HCT116 (cell line): ENCODE data around the gene DENND10. TPM values are rescaled to one million over a fixed set of nuclear protein-coding genes. Genes with fewer than 3 reads are reported as not detected.

Source experiments
- ATAC-seq: fragments of 200-7000 bp; cut with Tn5 transposase; 2 replicates; pipeline ENCODE4 v1.9.1; 2020; ENCODE audit warnings: mild to moderate bottlenecking, moderate library complexity
- BruUV-seq: library from RNA; stranded (reverse); fragments of 400-500 nt; replicated peaks from 2 replicates; lab custom pipeline; 2021; lab: Mats Ljungman, UMichigan
- CTCF ChIA-PET: fragments of 300-600 bp; sonication (Branson Sonifier 250); formaldehyde crosslinking; loops from one replicate; lab custom pipeline; 2021; ENCODE audit warnings: antibody characterized with exemption; lab: Charles Lee
- POLR2A ChIA-PET: fragments of 300-600, 350-600 bp; sonication (Branson Sonifier 250); formaldehyde crosslinking; loops from one replicate; lab custom pipeline; 2021; ENCODE audit warnings: antibody characterized with exemption; lab: Charles Lee
- RAD21 ChIA-PET, 2 experiments: fragments of 300-600 bp; sonication (Branson Sonifier 250); formaldehyde crosslinking; loops; one replicate each; lab custom pipeline; 2023; ENCODE audit warnings: low total read pairs in 2 of 2; ENCODE audit not compliant: uncharacterized antibody in 2 of 2, unreplicated experiment in 2 of 2, low non-redundant PET in 1 of 2; lab: Charles Lee
- DNase-seq: peaks from one replicate; pipeline ENCODE4 v3.0.0-alpha.2; 2010; ENCODE audit warnings: low read depth, low spot score
- H2AFZ ChIP-seq: fragments of 200-600 bp; shearing (Covaris generic), sonication (generic); 2 replicates; pipeline ENCODE4 v1.6.1; 2017; ENCODE audit warnings: low read depth, mixed run types, mixed read lengths, antibody characterized with exemption, low read length; ENCODE audit not compliant: poor library complexity, severe bottlenecking
- H3K27ac ChIP-seq: 2 replicates; pipeline ENCODE4 v1.5.1; 2012; ENCODE audit warnings: low read depth, low read length
- H3K27me3 ChIP-seq: fragments of 200-600 bp; sonication (generic); 2 replicates; pipeline ENCODE4 v1.6.1; 2016; ENCODE audit warnings: mixed run types, low read length, mixed read lengths; ENCODE audit not compliant: insufficient read depth
- H3K36me3 ChIP-seq, 2 experiments: fragments of 200-500 bp in 1 of 2; fragments of 200-600 bp in 1 of 2; sonication (Bioruptor generic) in 1 of 2; sonication (generic) in 1 of 2; 2 replicates each; pipeline versions ENCODE4 v1.5.1 to v1.6.1; 2014 to 2016; ENCODE audit warnings: low read length in 2 of 2, inconsistent platforms in 1 of 2, mixed read lengths in 1 of 2, mixed run types in 1 of 2; ENCODE audit not compliant: insufficient read depth in 2 of 2, control insufficient read depth in 1 of 2
- H3K4me1 ChIP-seq, 2 experiments: fragments of 200-600 bp in 1 of 2; sonication (generic) in 1 of 2; 2 replicates each; pipeline versions ENCODE4 v1.5.1 to v1.6.1; 2012 to 2017; ENCODE audit warnings: low read length in 2 of 2, inconsistent platforms in 1 of 2, mild to moderate bottlenecking in 1 of 2, mixed read lengths in 1 of 2, mixed run types in 1 of 2, moderate library complexity in 1 of 2; ENCODE audit not compliant: insufficient read depth in 2 of 2, control insufficient read depth in 1 of 2
- H3K4me2 ChIP-seq: fragments of 200-600 bp; sonication (generic); 2 replicates; pipeline ENCODE4 v1.6.1; 2017; ENCODE audit warnings: mixed run types, low read length, mixed read lengths
- H3K4me3 ChIP-seq, 2 experiments: fragments of 200-600 bp in 1 of 2; sonication (generic) in 1 of 2; replicated peaks in 1 of 2; 2 replicates each; pipeline ENCODE4 v1.5.1; 2011 to 2016; ENCODE audit warnings: low read length in 2 of 2, control low read depth in 1 of 2, low read depth in 1 of 2, mild to moderate bottlenecking in 1 of 2, mixed read lengths in 1 of 2, mixed run types in 1 of 2
- H3K79me2 ChIP-seq: fragments of 200-600 bp; sonication (generic); 2 replicates; pipeline ENCODE4 v1.6.1; 2017; ENCODE audit warnings: mild to moderate bottlenecking, mixed run types, low read length, moderate library complexity, mixed read lengths; ENCODE audit not compliant: insufficient read depth
- H3K9ac ChIP-seq: fragments of 200-600 bp; sonication (generic); 2 replicates; pipeline ENCODE4 v1.6.1; 2016; ENCODE audit warnings: low read length, mixed read lengths
- H3K9me2 ChIP-seq: fragments of 200-600 bp; sonication (generic), shearing (Covaris generic); 2 replicates; pipeline ENCODE4 v1.6.1; 2017; ENCODE audit warnings: mixed run types, mild to moderate bottlenecking, moderate library complexity; ENCODE audit not compliant: insufficient read depth
- H3K9me3 ChIP-seq, 2 experiments: fragments of 200-500 bp in 1 of 2; fragments of 200-600 bp in 1 of 2; sonication (Bioruptor generic) in 1 of 2; sonication (generic) in 1 of 2; 2 replicates each; pipeline ENCODE4 v1.6.1; 2014 to 2017; ENCODE audit warnings: low read length in 2 of 2, mixed read lengths in 2 of 2, inconsistent platforms in 1 of 2, low read depth in 1 of 2, mild to moderate bottlenecking in 1 of 2, mixed run types in 1 of 2, moderate library complexity in 1 of 2; ENCODE audit not compliant: control insufficient read depth in 1 of 2, insufficient read depth in 1 of 2
- H4K20me1 ChIP-seq: fragments of 200-600 bp; sonication (generic), shearing (Covaris generic); 2 replicates; pipeline ENCODE4 v1.6.1; 2017; ENCODE audit warnings: mixed run types, mild to moderate bottlenecking, moderate library complexity; ENCODE audit not compliant: insufficient read depth
- EGR1 ChIP-seq: IDR thresholded peaks from 2 replicates; pipeline ENCODE4 v1.6.1; 2012; ENCODE audit warnings: low read depth
- ELF1 ChIP-seq: IDR thresholded peaks from 2 replicates; pipeline ENCODE4 v1.6.1; 2012; ENCODE audit warnings: low read depth, borderline replicate concordance
- EZH2 ChIP-seq: fragments of 200-600 bp; sonication (generic); IDR thresholded peaks from 2 replicates; pipeline ENCODE4 v1.6.1; 2017; ENCODE audit warnings: antibody characterized with exemption, mixed run types
- EZH2phosphoT487 ChIP-seq: fragments of 200-600 bp; IDR thresholded peaks from 2 replicates; pipeline ENCODE4 v1.6.1; 2018; ENCODE audit warnings: antibody characterized with exemption, borderline replicate concordance
- FOSL1 ChIP-seq: IDR thresholded peaks from 2 replicates; pipeline ENCODE4 v1.6.1; 2012; ENCODE audit warnings: low read depth
- POLR2A ChIP-seq: IDR thresholded peaks from 2 replicates; pipeline ENCODE4 v1.7.0; 2011; ENCODE audit warnings: borderline replicate concordance; ENCODE audit not compliant: insufficient read depth, insufficient read length; ENCODE audit errors: extremely low read depth
- RAD21 ChIP-seq: IDR thresholded peaks from 2 replicates; pipeline ENCODE4 v1.6.1; 2012; ENCODE audit warnings: low read depth, mild to moderate bottlenecking
- SIN3A ChIP-seq: IDR thresholded peaks from 2 replicates; pipeline ENCODE4 v1.6.1; 2012; ENCODE audit warnings: low read depth
- SP1 ChIP-seq: IDR thresholded peaks from 2 replicates; pipeline ENCODE4 v1.6.1; 2012; ENCODE audit warnings: low read depth
- YY1 ChIP-seq: IDR thresholded peaks from 2 replicates; pipeline ENCODE4 v1.6.1; 2011; ENCODE audit warnings: low read length, low read depth, moderate library complexity, mild to moderate bottlenecking; ENCODE audit not compliant: insufficient replicate concordance; ENCODE audit errors: extremely low read depth
- ZFX ChIP-seq: fragments of 450-650 bp; IDR thresholded peaks from 2 replicates; pipeline ENCODE4 v1.6.1; 2017
- ZNF274 ChIP-seq: fragments of 200-500 bp; sonication (Bioruptor generic); IDR thresholded peaks from 2 replicates; pipeline ENCODE4 v1.6.1; 2014; ENCODE audit warnings: mild to moderate bottlenecking, low read depth, low read length, inconsistent platforms
- intact Hi-C: fragments of 100-400 bp; cut with micrococcal nuclease; formaldehyde crosslinking; loops from 2 replicates; pipeline ENCODE4 v1.10.0; 2022
- total RNA-seq: library from RNA; stranded (reverse); gene quantifications from one replicate; pipeline ENCODE4 v1.2.1, GENCODE V29; 2021; ENCODE audit not compliant: unreplicated experiment
- TF ChIP-seq, protein P1 (sequence below), 3 experiments: fragments of 200-600 bp in 1 of 3; sonication (generic) in 1 of 3; IDR thresholded peaks in 2 of 3; conservative IDR thresholded peaks in 1 of 3; 2 replicates each; pipeline ENCODE4 v1.5.1; 2012 to 2017; ENCODE audit warnings: low read depth in 2 of 3, low read length in 2 of 3, antibody characterized with exemption in 1 of 3, borderline replicate concordance in 1 of 3, control low read depth in 1 of 3, mild to moderate bottlenecking in 1 of 3, mixed read lengths in 1 of 3, mixed run types in 1 of 3, moderate library complexity in 1 of 3; ENCODE audit not compliant: insufficient read depth in 1 of 3
- TF ChIP-seq, protein P2 (sequence below): IDR thresholded peaks from 2 replicates; pipeline ENCODE4 v1.6.1; 2012; ENCODE audit warnings: low read depth
- TF ChIP-seq, protein P3 (sequence below): IDR thresholded peaks from 2 replicates; pipeline ENCODE4 v1.6.1; 2011; ENCODE audit warnings: mild to moderate bottlenecking, low read length, moderate library complexity; ENCODE audit not compliant: insufficient replicate concordance; ENCODE audit errors: extremely low read depth
- TF ChIP-seq, protein P4 (sequence below): IDR thresholded peaks from 2 replicates; pipeline ENCODE4 v1.6.1; 2012

Gene DENND10
- total RNA-seq, 1 experiment from 2014 or later: 47.5 TPM

DNA sequence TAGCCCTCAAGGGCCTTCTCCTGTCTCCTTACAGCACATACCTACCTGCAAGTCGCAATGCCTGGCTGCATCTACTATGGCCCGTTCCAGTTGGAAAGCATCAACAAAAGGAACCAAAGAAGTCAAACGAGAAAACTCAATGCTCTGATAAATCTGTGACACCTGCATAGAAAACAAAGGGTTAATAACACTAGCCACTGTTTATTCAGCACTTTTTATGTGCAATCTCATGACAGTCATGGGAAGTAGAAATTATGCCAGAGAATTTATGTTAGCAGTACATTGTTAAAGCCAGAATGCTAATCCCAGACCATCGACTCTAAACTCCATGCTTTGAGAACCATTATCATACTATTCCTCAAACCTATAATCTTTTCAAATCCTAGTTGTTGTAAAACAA is 44.4 kb upstream of the DENND10 start:
- no peak overlapping the region for H3K27ac ChIP-seq
- H3K27me3 ChIP-seq: no peaks in the 10 kb centered on the region
- H3K9ac ChIP-seq: no peak overlapping the region
- ChIA-PET CTCF (no interaction called here), POLR2A (no interaction called here), RAD21 (no interaction called here)
- no peak overlapping the region for H3K4me2 ChIP-seq
- no peaks in the 10 kb centered on the region for H3K9me2 ChIP-seq
- TF ChIP-seq, protein P1, sequence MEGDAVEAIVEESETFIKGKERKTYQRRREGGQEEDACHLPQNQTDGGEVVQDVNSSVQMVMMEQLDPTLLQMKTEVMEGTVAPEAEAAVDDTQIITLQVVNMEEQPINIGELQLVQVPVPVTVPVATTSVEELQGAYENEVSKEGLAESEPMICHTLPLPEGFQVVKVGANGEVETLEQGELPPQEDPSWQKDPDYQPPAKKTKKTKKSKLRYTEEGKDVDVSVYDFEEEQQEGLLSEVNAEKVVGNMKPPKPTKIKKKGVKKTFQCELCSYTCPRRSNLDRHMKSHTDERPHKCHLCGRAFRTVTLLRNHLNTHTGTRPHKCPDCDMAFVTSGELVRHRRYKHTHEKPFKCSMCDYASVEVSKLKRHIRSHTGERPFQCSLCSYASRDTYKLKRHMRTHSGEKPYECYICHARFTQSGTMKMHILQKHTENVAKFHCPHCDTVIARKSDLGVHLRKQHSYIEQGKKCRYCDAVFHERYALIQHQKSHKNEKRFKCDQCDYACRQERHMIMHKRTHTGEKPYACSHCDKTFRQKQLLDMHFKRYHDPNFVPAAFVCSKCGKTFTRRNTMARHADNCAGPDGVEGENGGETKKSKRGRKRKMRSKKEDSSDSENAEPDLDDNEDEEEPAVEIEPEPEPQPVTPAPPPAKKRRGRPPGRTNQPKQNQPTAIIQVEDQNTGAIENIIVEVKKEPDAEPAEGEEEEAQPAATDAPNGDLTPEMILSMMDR (IDR thresholded peaks at IDR 0.05 in 2 of 3, conservative IDR thresholded peaks at IDR 0.05 in 1 of 3; ENCODE audit: borderline replicate concordance in 1 of 3, insufficient read depth in 1 of 3, low read depth in 2 of 3, low read length in 2 of 3): no peak
- TF ChIP-seq YY1: no peak
- no peak for TF ChIP-seq POLR2A
- no peak for TF ChIP-seq ZNF274
- TF ChIP-seq SP1: no peak
- TF ChIP-seq, protein P2, sequence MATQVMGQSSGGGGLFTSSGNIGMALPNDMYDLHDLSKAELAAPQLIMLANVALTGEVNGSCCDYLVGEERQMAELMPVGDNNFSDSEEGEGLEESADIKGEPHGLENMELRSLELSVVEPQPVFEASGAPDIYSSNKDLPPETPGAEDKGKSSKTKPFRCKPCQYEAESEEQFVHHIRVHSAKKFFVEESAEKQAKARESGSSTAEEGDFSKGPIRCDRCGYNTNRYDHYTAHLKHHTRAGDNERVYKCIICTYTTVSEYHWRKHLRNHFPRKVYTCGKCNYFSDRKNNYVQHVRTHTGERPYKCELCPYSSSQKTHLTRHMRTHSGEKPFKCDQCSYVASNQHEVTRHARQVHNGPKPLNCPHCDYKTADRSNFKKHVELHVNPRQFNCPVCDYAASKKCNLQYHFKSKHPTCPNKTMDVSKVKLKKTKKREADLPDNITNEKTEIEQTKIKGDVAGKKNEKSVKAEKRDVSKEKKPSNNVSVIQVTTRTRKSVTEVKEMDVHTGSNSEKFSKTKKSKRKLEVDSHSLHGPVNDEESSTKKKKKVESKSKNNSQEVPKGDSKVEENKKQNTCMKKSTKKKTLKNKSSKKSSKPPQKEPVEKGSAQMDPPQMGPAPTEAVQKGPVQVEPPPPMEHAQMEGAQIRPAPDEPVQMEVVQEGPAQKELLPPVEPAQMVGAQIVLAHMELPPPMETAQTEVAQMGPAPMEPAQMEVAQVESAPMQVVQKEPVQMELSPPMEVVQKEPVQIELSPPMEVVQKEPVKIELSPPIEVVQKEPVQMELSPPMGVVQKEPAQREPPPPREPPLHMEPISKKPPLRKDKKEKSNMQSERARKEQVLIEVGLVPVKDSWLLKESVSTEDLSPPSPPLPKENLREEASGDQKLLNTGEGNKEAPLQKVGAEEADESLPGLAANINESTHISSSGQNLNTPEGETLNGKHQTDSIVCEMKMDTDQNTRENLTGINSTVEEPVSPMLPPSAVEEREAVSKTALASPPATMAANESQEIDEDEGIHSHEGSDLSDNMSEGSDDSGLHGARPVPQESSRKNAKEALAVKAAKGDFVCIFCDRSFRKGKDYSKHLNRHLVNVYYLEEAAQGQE: no peak
- TF ChIP-seq EZH2phosphoT487: no peak
- TF ChIP-seq, protein P3, sequence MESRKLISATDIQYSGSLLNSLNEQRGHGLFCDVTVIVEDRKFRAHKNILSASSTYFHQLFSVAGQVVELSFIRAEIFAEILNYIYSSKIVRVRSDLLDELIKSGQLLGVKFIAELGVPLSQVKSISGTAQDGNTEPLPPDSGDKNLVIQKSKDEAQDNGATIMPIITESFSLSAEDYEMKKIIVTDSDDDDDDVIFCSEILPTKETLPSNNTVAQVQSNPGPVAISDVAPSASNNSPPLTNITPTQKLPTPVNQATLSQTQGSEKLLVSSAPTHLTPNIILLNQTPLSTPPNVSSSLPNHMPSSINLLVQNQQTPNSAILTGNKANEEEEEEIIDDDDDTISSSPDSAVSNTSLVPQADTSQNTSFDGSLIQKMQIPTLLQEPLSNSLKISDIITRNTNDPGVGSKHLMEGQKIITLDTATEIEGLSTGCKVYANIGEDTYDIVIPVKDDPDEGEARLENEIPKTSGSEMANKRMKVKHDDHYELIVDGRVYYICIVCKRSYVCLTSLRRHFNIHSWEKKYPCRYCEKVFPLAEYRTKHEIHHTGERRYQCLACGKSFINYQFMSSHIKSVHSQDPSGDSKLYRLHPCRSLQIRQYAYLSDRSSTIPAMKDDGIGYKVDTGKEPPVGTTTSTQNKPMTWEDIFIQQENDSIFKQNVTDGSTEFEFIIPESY: no peak
- no peak for TF ChIP-seq FOSL1
- no peak for TF ChIP-seq ELF1
- TF ChIP-seq ZFX: no peak
- no peak for TF ChIP-seq SIN3A
- no peak for TF ChIP-seq RAD21
- TF ChIP-seq EGR1: no peak
- no peak for TF ChIP-seq EZH2
- TF ChIP-seq, protein P4, sequence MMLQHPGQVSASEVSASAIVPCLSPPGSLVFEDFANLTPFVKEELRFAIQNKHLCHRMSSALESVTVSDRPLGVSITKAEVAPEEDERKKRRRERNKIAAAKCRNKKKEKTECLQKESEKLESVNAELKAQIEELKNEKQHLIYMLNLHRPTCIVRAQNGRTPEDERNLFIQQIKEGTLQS: no peak
- H3K9me3 ChIP-seq: no peaks in the 10 kb centered on the region
- peaks cover 66% of the 10 kb centered on the region for H4K20me1 ChIP-seq
- H3K79me2 ChIP-seq: peaks cover 100% of the 10 kb centered on the region
- ATAC-seq: no peak
- H3K36me3 ChIP-seq: peaks cover 89 to 95% of the 10 kb centered on the region in 2 experiments
- H3K4me1 ChIP-seq: no peaks in the 10 kb centered on the region
- no peak for DNase-seq
- H3K4me3 ChIP-seq: no peak overlapping the region
- BruUV-seq: no TSS peak
- intact Hi-C loops: no loop called here
- no peak overlapping the region for H2AFZ ChIP-seq
